Pericardium fibroblast (primary cell): ENCODE results near the gene RNU7-1. TPM values are rescaled to one million over a fixed set of nuclear protein-coding genes. Genes with fewer than 3 reads are reported as not detected.

ENCODE experiments used
- total RNA-seq: library from RNA; depleted of rRNA; stranded (reverse); fragments of >200 nt; gene quantifications from 2 replicates; pipeline ENCODE4 v1.2.3, GENCODE V29; 2015

The RNU7-1 gene
- not detected in 2 replicates for total RNA-seq

DNA sequence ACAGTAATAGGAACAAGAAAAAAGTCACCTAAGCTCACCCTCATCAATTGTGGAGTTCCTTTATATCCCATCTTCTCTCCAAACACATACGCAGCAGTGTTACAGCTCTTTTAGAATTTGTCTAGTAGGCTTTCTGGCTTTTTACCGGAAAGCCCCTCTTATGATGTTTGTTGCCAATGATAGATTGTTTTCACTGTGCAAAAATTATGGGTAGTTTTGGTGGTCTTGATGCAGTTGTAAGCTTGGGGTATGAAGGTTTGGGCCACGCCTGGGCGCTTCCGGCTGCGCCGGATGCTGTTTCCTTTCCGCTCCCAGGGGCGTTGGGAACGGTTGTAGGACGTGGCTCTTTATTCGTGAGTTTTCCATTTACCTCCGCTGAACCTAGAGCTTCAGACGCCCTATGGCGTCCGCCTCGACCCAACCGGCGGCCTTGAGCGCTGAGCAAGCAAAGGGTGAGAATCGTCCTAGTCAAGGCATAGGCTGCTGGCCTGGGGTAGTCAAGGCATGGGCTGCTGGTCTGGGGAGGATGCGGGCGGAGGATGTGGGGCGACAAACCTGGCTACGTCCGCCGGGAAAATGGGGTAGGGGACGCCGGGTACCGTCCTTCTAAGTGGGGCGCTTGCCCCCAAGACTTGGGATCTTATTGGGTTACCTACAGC lies at the start of gene RNU7-1, which contains the start of gene C12orf57:
Gene RNU7-1 (plus strand): TSS at position 95 of the 659 bp plus-strand sequence.
Gene C12orf57 (plus strand): TSS at position 301 of the 659 bp plus-strand sequence. CDS start 100 bp downstream, at position 401.

GRCh38 chr12:6904280-6905276 lies 39.0 kb upstream of the RNU7-1 start, which contains the start of gene LRRC23:
Gene LRRC23 (plus strand): TSS chr12:6904822. CDS start chr12:6905634, 812 bp downstream.

DNA sequence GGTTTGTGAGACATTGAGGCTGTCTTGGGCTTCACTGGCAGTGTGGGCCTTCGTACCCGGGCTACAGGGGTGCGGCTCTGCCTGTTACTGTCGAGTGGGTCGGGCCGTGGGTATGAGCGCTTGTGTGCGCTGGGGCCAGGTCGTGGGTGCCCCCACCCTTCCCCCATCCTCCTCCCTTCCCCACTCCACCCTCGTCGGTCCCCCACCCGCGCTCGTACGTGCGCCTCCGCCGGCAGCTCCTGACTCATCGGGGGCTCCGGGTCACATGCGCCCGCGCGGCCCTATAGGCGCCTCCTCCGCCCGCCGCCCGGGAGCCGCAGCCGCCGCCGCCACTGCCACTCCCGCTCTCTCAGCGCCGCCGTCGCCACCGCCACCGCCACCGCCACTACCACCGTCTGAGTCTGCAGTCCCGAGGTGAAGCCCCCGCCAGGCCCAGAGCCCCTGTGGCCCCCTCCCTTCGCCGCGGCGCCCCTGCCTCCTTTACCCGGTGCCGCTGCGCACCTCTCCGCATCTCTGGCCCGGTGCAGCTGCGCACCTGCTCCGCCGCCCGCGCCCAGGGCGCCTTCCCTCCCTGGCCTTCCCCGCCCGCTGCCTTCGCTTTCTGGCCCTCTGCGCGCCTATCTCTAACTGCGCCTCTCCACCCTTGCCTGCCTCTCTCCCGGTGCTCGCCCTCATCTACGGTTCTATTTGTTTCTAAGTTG lies 29.2 kb upstream of the RNU7-1 start, which contains the start of gene ENO2:
Gene ENO2 (plus strand): TSS at position 335 of the 701 bp plus-strand sequence. CDS start 1,253 bp downstream, outside the sequence.

DNA sequence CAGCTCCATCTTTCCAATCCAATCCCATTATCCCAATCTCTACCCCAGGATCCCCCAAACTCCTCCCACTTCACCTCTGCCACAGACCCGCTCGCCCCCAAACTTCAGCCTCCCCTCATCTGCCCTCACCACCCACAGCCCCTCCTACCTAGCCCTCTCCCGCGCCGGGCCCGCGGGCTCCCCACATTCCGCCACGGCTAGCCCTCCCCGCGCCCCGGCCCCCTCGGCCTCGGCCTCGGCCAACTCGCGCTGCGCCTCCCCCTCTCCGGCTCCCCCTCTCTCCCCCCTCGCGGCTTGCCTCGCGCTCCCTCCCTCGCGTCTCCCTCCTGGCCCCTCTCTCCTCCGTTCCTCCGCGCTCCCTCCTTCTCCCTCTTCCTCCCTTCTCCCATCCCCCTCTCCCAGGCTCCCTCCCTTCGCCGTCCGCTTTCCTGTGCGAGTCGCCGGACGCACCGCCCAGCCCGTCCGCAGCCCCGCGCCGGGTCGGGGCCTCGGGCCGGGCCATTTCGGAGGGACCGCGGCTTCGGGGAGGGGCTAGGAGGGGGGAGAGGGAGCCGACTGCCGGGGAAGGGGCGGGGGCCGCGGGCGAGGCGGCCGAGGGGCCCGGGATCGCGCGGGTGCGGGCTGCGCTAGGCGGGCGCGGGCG lies 16.1 kb upstream of the RNU7-1 start, which contains the start of gene ATN1:
Gene ATN1 (plus strand): TSS at position 581 of the 643 bp plus-strand sequence. CDS start 6,043 bp downstream, outside the sequence.

GRCh38 chr12:6950811-6951540 lies 7.4 kb downstream of the RNU7-1 start, which contains the start of gene PTPN6:
Gene PTPN6 (plus strand): TSS chr12:6951356. CDS start chr12:6951513, 157 bp downstream.

Other genes with a start within 250 kb of the RNU7-1 start
- gene PIANP, start 243.0 kb upstream of the RNU7-1 start, total RNA-seq = 0.12 TPM in 1 of 2 replicates, not detected in the other
- 83.1 and 88.8 TPM in 2 replicates for gene COPS7A, start 219.8 kb upstream of the RNU7-1 start, total RNA-seq
- gene MLF2, start 190.7 kb upstream of the RNU7-1 start, total RNA-seq = 178 and 186 TPM in 2 replicates
- gene PTMS, start 177.5 kb upstream of the RNU7-1 start, total RNA-seq = 212 and 239 TPM in 2 replicates
- gene LAG3, start 171.3 kb upstream of the RNU7-1 start, total RNA-seq = 0.43 TPM in 1 of 2 replicates, not detected in the other
- 0.35 and 0.60 TPM in 2 replicates for gene CD4, start 154.3 kb upstream of the RNU7-1 start, total RNA-seq
- 3.7 and 5.6 TPM in 2 replicates for gene GPR162, start 122.0 kb upstream of the RNU7-1 start, total RNA-seq
- gene P3H3, start 115.4 kb upstream of the RNU7-1 start, total RNA-seq = 43.3 and 62.4 TPM in 2 replicates
- 0.35 and 1.1 TPM in 2 replicates for gene GNB3, start 102.9 kb upstream of the RNU7-1 start, total RNA-seq
- gene CDCA3, start 92.5 kb upstream of the RNU7-1 start, total RNA-seq = 1.0 and 2.6 TPM in 2 replicates
- gene USP5, start 91.7 kb upstream of the RNU7-1 start, total RNA-seq = 39.8 and 51.8 TPM in 2 replicates
- 799 and 1,433 TPM in 2 replicates for gene TPI1, start 76.3 kb upstream of the RNU7-1 start, total RNA-seq
- gene SPSB2, start 70.5 kb upstream of the RNU7-1 start, total RNA-seq = 5.5 and 12.3 TPM in 2 replicates
- 6.3 and 14.0 TPM in 2 replicates for gene LRRC23, start 39.0 kb upstream of the RNU7-1 start, total RNA-seq
- 11.0 and 11.9 TPM in 2 replicates for gene ENO2, start 29.2 kb upstream of the RNU7-1 start, total RNA-seq
- 19.6 and 24.9 TPM in 2 replicates for gene ATN1, start 15.9 kb upstream of the RNU7-1 start, total RNA-seq
- 344 and 451 TPM in 2 replicates for gene C12orf57, start 206 bp downstream of the RNU7-1 start, total RNA-seq
- gene PTPN6, start 7.5 kb downstream of the RNU7-1 start, total RNA-seq = not detected in 2 replicates
- 224 and 365 TPM in 2 replicates for gene PHB2, start 26.8 kb downstream of the RNU7-1 start, total RNA-seq
- 28.3 and 32.0 TPM in 2 replicates for gene EMG1, start 27.1 kb downstream of the RNU7-1 start, total RNA-seq
- 33.8 and 35.5 TPM in 2 replicates for gene LPCAT3, start 74.7 kb downstream of the RNU7-1 start, total RNA-seq
- gene C1S, start 116.9 kb downstream of the RNU7-1 start, total RNA-seq = 273 and 492 TPM in 2 replicates
- 586 and 850 TPM in 2 replicates for gene C1R, start 148.6 kb downstream of the RNU7-1 start, total RNA-seq
- 47.3 and 68.0 TPM in 2 replicates for gene C1RL, start 165.4 kb downstream of the RNU7-1 start, total RNA-seq
- 0.58 TPM in 1 of 2 replicates, not detected in the other for gene RBP5, start 185.1 kb downstream of the RNU7-1 start, total RNA-seq
- gene CLSTN3, start 186.6 kb downstream of the RNU7-1 start, total RNA-seq = 10.9 and 13.2 TPM in 2 replicates
- gene PEX5, start 245.9 kb downstream of the RNU7-1 start, total RNA-seq = 16.8 and 32.9 TPM in 2 replicates